ENCODE results near the gene CMTM6. TPM values are rescaled to one million over a fixed set of nuclear protein-coding genes. Genes with fewer than 3 reads are reported as not detected.
"Not testable (repeated sequence)": the region's sequence is repeated elsewhere in the genome, so short reads cannot be mapped to it uniquely, and the experiment has no call there.

CMTM6 gene
- polyA plus RNA-seq, 1 of the 3 experiments (the other 2 are of a cell fraction): 29.8 TPM

DNA sequence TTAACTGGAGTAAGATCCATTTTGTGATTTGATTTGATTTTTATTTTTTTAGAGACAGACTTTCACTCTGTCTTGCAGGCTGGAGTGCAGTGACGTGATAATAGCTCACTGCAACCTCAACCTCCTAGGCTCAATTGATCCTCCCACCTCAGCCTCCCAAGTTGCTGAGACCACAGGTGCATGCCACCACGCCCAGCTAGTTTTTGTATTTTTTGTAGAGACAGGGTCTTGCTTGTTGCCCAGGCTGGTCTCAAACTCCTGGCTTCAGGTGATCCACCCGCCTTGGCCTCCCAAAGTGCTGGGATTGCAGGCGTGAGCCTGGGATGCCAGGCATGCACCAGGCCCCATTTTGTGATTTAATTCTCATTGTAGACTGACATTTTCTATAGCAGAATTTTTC is 63.2 kb downstream of the CMTM6 start:
- H2AFZ ChIP-seq (ENCODE audit: low read depth); H3K27me3 ChIP-seq (ENCODE audit: insufficient read depth); H3F3A ChIP-seq (replicated peaks; ENCODE audit: insufficient read depth); H3K36me3 ChIP-seq (replicated peaks in 1 of 2; ENCODE audit: control insufficient read depth in 1 of 2, insufficient read depth in 2 of 2, low read length in 1 of 2); H3K4me1 ChIP-seq (ENCODE audit: control insufficient read depth in 1 of 2, insufficient read depth in 2 of 2, low read depth in 1 of 2, low read length in 1 of 2); POLR2A ChIA-PET; H3K9ac ChIP-seq; DNase-seq; H3K27ac ChIP-seq (ENCODE audit: low read depth in 2 of 2, low read length in 1 of 2); H4K20me1 ChIP-seq (ENCODE audit: insufficient read depth); H3K9me3 ChIP-seq; H3K4me3 ChIP-seq (ENCODE audit: low read depth in 2 of 2, low read length in 1 of 2); H3K4me2 ChIP-seq; H3K9me2 ChIP-seq: not testable (repeated sequence)
- WGBS (ENCODE audit: low lambda C conversion rate): 95% methylated on average over 4 of the region's 4 CpGs
- CTCF ChIA-PET: interaction anchor here (0.8 to 2.9 kb wide), 3 partner anchors 11 to 146 kb away, joined by 3 to 15 read pairs (median 3); no protein-coding TSS in a partner anchor
- peaks cover 34% of the 10 kb centered on the region; the same call in 1 of the 2 replicates for H3K79me2 ChIP-seq (ENCODE audit: insufficient read depth)

DNA sequence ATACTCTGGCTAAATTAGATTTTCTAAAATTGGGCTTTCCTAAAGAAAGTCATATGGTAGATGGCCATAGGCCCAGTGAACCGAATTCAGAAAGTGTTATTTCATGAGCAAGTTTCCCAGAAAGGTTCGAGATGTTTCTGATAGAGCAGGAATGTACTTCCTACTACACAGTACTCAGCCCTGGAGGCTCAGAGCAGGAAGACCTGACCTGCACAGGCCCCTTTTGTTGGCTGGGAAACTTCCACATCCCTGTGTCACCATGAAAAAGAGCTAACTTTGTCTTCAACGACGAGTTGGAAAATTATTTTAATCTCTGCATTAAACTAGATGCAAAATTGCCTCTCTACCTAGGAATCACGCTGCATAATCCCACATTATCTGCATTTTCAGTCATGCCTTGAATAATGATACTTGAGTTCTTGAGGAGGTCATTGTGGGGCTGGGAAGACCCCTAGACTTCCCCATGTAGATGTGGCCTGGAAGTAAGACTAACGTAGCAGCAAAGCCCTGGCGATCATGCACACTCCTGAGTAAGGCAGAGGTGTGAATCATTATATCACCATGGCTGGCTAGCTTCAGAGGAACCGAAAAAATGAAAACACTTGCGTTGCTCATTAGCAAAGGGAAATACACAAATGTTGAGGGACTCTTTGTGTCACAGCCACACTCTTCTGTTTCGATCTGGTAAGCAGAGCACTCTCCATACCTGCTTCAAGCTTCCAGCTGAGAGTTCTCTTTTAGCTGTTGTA is 63.9 kb downstream of the CMTM6 start:
- no peak overlapping the region for H2AFZ ChIP-seq (ENCODE audit: low read depth)
- no peak overlapping the region for H3K9ac ChIP-seq
- no peak overlapping the region for H3K4me2 ChIP-seq
- TF ChIP-seq FOXJ3 (CRISPR knock-in tag; IDR thresholded peaks at IDR 0.05) (no peak), JUND (IDR thresholded peaks at IDR 0.05) (no peak), GABPA (IDR thresholded peaks at IDR 0.05; ENCODE audit: low read depth) (no peak), YY1 (IDR thresholded peaks at IDR 0.05; ENCODE audit: low read depth) (no peak), RFX5 (IDR thresholded peaks at IDR 0.05; ENCODE audit: low read length) (no peak), SIN3A (IDR thresholded peaks at IDR 0.05; ENCODE audit: borderline replicate concordance, low read depth, low read length) (no peak)
- TF ChIP-seq, protein P1, sequence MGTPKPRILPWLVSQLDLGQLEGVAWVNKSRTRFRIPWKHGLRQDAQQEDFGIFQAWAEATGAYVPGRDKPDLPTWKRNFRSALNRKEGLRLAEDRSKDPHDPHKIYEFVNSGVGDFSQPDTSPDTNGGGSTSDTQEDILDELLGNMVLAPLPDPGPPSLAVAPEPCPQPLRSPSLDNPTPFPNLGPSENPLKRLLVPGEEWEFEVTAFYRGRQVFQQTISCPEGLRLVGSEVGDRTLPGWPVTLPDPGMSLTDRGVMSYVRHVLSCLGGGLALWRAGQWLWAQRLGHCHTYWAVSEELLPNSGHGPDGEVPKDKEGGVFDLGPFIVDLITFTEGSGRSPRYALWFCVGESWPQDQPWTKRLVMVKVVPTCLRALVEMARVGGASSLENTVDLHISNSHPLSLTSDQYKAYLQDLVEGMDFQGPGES (IDR thresholded peaks at IDR 0.05; ENCODE audit: low read depth, low read length): no peak
- TF ChIP-seq, protein P2, sequence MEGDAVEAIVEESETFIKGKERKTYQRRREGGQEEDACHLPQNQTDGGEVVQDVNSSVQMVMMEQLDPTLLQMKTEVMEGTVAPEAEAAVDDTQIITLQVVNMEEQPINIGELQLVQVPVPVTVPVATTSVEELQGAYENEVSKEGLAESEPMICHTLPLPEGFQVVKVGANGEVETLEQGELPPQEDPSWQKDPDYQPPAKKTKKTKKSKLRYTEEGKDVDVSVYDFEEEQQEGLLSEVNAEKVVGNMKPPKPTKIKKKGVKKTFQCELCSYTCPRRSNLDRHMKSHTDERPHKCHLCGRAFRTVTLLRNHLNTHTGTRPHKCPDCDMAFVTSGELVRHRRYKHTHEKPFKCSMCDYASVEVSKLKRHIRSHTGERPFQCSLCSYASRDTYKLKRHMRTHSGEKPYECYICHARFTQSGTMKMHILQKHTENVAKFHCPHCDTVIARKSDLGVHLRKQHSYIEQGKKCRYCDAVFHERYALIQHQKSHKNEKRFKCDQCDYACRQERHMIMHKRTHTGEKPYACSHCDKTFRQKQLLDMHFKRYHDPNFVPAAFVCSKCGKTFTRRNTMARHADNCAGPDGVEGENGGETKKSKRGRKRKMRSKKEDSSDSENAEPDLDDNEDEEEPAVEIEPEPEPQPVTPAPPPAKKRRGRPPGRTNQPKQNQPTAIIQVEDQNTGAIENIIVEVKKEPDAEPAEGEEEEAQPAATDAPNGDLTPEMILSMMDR (IDR thresholded peaks at IDR 0.05): no peak
- H3K79me2 ChIP-seq (ENCODE audit: insufficient read depth): peaks cover 34% of the 10 kb centered on the region; the same call in 1 of the 2 replicates
- H3K9me2 ChIP-seq: no peaks in the 10 kb centered on the region
- DNase-seq: no peak
- ChIA-PET POLR2A (no interaction called here), CTCF (interaction anchor here (0.8 to 2.9 kb wide), 4 partner anchors 12 to 145 kb away, joined by 3 to 15 read pairs (median 4); no protein-coding TSS in a partner anchor)
- H3K4me1 ChIP-seq (ENCODE audit: control insufficient read depth in 1 of 2, insufficient read depth in 2 of 2, low read depth in 1 of 2, low read length in 1 of 2): peaks cover 5 to 7% of the 10 kb centered on the region in 2 experiments; a peak in 2 of 4 replicates
- H3K4me3 ChIP-seq (ENCODE audit: low read depth in 2 of 2, low read length in 1 of 2): no peak overlapping the region
- peak overlapping the region in 1 of 2 experiments; percentile 28; a peak in 2 of 4 replicates for H3K27ac ChIP-seq (ENCODE audit: low read depth in 2 of 2, low read length in 1 of 2)
- H3K36me3 ChIP-seq (replicated peaks in 1 of 2; ENCODE audit: control insufficient read depth in 1 of 2, insufficient read depth in 2 of 2, low read length in 1 of 2): peaks cover 0 to 2% of the 10 kb centered on the region in 2 experiments
- H3K27me3 ChIP-seq (ENCODE audit: insufficient read depth): no peaks in the 10 kb centered on the region
- peaks cover 6% of the 10 kb centered on the region for H3F3A ChIP-seq (replicated peaks; ENCODE audit: insufficient read depth)
- no peaks in the 10 kb centered on the region for H4K20me1 ChIP-seq (ENCODE audit: insufficient read depth)
- no peaks in the 10 kb centered on the region for H3K9me3 ChIP-seq
- WGBS (ENCODE audit: low lambda C conversion rate): 81% methylated on average over 10 of the region's 10 CpGs
